Osteocyte (in vitro differentiated cells): ENCODE measurements around the gene ENTPD6. TPM values are rescaled to one million over a fixed set of nuclear protein-coding genes. Genes with fewer than 3 reads are reported as not detected.

Experiments
- DNase-seq: peaks from one replicate; pipeline ENCODE4 v3.0.0; 2021; ENCODE audit warnings: mixed read lengths; ENCODE audit not compliant: unreplicated experiment; ENCODE audit errors: extremely low spot score
- H3K27ac Mint-ChIP-seq: one replicate; pipeline ENCODE4 v1.8.0; 2021; ENCODE audit warnings: mild to moderate bottlenecking, mixed read lengths; ENCODE audit not compliant: unreplicated experiment
- H3K27me3 Mint-ChIP-seq: one replicate; pipeline ENCODE4 v1.8.0; 2021; ENCODE audit warnings: mixed read lengths; ENCODE audit not compliant: unreplicated experiment
- H3K36me3 Mint-ChIP-seq: one replicate; pipeline ENCODE4 v1.8.0; 2021; ENCODE audit warnings: mixed read lengths; ENCODE audit not compliant: unreplicated experiment
- H3K4me1 Mint-ChIP-seq: one replicate; pipeline ENCODE4 v1.8.0; 2021; ENCODE audit warnings: mixed read lengths; ENCODE audit not compliant: unreplicated experiment
- H3K4me3 Mint-ChIP-seq: one replicate; pipeline ENCODE4 v1.8.0; 2021; ENCODE audit warnings: mild to moderate bottlenecking, moderate library complexity, mixed read lengths; ENCODE audit not compliant: unreplicated experiment
- H3K9me3 Mint-ChIP-seq: one replicate; pipeline ENCODE4 v1.8.0; 2021; ENCODE audit warnings: mixed read lengths; ENCODE audit not compliant: unreplicated experiment
- total RNA-seq: library from RNA; stranded (reverse); gene quantifications from 2 replicates; pipeline ENCODE4 v1.2.1, GENCODE V29; 2021
- TF ChIP-seq, protein P1 (sequence below): fragments of 200-600 bp; sonication (generic); IDR thresholded peaks from 2 replicates; pipeline ENCODE4 v1.5.0; 2021; ENCODE audit warnings: antibody characterized with exemption, mild to moderate bottlenecking, moderate library complexity

The ENTPD6 gene
- total RNA-seq, 1 donor from 2014 or later, result 62.0 TPM

DNA sequence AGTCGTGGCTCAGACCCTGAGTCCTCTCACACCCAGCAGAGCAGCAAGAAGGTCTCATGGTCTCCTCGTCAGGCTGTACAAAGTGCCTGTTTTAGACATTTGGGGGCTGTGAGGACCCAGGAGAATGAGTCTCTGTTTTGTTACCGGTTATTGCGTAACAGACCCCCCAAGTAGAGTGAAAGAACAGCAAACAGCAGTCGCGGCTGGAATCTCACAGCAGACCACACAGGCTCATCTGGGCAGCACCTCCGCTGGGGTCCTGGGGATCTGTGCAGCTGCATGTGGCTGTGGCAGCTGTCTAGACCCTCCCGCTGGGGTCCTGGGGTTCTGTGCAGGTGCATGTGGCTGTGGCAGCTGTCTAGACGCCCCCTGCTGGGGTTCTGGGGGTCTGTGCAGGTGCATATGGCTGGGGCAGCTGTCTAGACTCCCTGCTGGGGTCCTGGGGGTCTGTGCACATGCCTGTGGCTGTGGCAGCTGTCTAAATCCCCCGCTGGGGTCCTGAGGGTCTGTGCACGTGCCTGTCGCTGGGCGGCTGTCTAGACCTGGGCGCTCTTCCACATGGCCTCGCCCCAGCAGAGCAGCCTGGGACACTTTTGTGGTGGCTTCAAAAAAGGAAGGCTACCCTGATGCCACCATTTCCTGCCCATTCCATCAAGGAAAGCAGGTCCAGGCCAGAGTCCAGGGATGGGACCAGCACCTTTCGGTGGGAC, 24.7 kb downstream of the ENTPD6 start:
- Mint-ChIP-seq H3K4me1 (peaks cover 53% of the 10 kb centered on the region), H3K27ac (peak overlapping the region; percentile 17), H3K27me3 (no peaks in the 10 kb centered on the region), H3K4me3 (no peak overlapping the region), H3K36me3 (peaks cover 24% of the 10 kb centered on the region), H3K9me3 (no peaks in the 10 kb centered on the region)
- no peak for DNase-seq
- TF ChIP-seq, protein P1, sequence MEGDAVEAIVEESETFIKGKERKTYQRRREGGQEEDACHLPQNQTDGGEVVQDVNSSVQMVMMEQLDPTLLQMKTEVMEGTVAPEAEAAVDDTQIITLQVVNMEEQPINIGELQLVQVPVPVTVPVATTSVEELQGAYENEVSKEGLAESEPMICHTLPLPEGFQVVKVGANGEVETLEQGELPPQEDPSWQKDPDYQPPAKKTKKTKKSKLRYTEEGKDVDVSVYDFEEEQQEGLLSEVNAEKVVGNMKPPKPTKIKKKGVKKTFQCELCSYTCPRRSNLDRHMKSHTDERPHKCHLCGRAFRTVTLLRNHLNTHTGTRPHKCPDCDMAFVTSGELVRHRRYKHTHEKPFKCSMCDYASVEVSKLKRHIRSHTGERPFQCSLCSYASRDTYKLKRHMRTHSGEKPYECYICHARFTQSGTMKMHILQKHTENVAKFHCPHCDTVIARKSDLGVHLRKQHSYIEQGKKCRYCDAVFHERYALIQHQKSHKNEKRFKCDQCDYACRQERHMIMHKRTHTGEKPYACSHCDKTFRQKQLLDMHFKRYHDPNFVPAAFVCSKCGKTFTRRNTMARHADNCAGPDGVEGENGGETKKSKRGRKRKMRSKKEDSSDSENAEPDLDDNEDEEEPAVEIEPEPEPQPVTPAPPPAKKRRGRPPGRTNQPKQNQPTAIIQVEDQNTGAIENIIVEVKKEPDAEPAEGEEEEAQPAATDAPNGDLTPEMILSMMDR, result peak; percentile 29

DNA sequence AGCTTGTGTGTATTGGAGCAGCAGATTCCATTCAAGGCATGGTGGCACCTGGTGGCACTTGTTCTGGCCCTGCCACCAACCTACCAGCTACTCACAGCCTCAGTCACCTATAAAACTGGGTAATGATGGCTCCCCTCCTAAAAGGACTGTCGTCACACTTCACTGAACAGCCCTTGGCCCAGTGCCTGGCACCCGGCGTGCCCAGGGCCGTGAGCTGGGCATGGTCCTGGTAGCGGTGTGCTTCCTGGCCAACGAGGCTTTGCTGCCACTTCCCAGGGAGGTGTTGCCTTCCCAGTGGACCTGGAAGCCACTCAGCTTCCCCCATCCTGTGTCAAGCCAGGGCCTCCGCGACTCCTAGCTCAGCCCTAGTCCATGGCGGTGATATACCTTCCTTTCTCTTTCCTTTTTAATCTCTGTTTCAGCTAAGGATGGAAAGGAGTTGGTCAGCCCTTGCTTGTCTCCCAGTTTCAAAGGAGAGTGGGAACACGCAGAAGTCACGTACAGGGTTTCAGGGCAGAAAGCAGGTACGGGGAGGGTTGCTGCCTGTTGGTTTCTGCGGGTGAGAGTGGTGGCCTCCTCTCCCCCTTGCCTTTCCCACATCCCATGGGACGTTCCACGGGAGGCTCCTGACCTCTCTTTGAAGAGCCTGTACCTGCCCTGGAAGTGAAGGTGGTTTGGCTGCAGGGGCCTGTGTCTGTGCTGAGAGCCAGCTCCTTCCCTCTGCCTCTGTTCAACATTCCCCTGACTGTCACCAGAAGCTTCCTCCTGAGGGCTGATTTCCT, 25.5 kb downstream of the ENTPD6 start:
- TF ChIP-seq, protein P1, result no peak
- H3K27ac Mint-ChIP-seq, result peak overlapping the region; percentile 95
- H3K27me3 Mint-ChIP-seq, result no peaks in the 10 kb centered on the region
- H3K36me3 Mint-ChIP-seq, result peaks cover 20% of the 10 kb centered on the region
- peaks cover 54% of the 10 kb centered on the region for H3K4me1 Mint-ChIP-seq
- H3K9me3 Mint-ChIP-seq, result no peaks in the 10 kb centered on the region
- no peak overlapping the region for H3K4me3 Mint-ChIP-seq
- DNase-seq, result no peak

DNA sequence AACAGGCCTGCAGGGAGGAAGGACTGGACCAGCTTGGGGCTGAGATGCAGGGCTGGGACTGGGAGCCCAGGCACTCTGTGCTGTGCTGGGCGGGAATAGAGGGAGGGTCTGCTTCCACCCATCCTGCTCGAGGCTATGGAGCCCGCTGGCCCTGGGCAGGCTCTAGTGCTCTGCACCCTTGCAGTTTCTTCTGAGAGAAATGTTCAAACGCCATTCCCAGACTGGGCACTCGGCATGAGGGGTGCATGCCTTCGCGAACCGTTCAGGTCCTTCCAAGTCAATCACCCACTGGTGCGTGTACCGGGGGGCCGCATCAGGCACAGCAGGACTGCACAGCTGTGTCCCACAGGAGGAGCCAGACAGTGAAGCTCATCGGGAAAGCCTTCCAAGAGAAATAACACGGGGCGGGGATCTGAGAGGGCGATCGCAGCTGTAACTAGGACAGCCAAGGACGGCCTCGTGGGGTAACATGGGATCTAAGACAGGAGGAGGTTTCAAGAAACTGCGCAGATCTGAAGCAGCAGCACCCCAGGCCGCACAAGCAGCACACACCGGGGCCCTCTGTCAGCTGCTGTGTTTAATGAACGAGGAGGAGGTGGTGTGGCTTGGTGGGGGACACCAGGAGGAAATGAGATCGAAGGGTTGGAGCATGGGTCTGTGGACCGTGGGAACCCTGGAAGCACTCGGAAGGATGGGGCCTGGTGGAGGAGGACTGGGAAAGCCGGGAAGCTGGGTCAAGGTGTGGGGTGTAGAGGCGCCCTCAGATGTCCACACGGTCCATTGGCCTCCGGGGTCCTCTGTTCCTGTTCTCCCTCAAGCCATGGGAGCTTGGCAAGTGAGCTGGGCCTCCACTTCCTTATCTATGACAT, 26.3 kb downstream of the ENTPD6 start:
- Mint-ChIP-seq H3K36me3 (peaks cover 18% of the 10 kb centered on the region), H3K27me3 (no peaks in the 10 kb centered on the region), H3K27ac (peak overlapping the region; percentile 95), H3K9me3 (no peaks in the 10 kb centered on the region), H3K4me3 (no peak overlapping the region), H3K4me1 (peaks cover 56% of the 10 kb centered on the region)
- TF ChIP-seq, protein P1, result no peak
- no peak for DNase-seq

DNA sequence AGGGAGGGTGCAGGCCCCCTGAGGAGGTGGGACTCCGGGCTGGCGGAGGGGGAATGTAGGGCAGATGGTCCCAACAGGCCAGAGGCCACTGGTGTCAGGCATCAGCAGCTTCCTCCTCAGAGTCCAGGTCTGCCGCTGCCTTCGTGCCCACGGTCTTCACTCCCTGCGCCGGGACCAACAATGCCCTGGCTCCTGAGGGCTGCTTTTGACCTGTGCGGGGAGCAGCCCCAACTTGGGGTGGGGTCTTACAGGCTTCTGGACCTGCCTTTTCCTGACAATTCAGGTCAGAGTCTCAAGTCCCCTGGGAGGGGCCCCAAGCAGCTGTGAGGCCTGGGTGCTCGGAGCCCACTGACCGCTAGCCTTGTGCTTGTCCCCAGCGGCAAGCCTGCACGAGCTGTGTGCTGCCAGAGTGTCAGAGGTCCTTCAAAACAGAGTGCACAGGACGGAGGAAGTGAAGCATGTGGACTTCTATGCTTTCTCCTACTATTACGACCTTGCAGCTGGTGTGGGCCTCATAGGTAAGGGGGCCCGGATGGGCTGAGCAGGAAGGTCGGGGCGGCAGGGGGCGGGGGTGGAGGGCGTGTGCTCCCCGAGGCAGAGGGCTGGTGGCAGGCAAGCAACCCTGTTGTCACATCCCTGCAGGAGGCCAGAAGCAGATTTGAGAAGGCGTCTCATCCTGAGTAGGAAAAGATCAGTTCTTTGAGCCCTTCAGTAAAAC, 27.1 kb downstream of the ENTPD6 start:
- Mint-ChIP-seq H3K4me1 (peaks cover 64% of the 10 kb centered on the region), H3K9me3 (no peaks in the 10 kb centered on the region), H3K4me3 (no peak overlapping the region), H3K27ac (peak overlapping the region; percentile 95), H3K27me3 (no peaks in the 10 kb centered on the region), H3K36me3 (peaks cover 18% of the 10 kb centered on the region)
- TF ChIP-seq, protein P1, result no peak
- DNase-seq, result no peak
